WERI-Rb-1 (cell line): Measurements from ENCODE around the gene ATP2B3.

Source experiments
- DNase-seq: peaks from one replicate; pipeline ENCODE4 v3.0.0-alpha.2; 2020
- H3K27ac ChIP-seq: fragments of 250-450 bp; sonication (Bioruptor Pico); 2 replicates; pipeline ENCODE4 v1.5.1; 2020; ENCODE audit warnings: mild to moderate bottlenecking, moderate library complexity
- H3K27me3 ChIP-seq: fragments of 250-450 bp; sonication (Bioruptor Pico); 2 replicates; pipeline ENCODE4 v1.5.1; 2021; ENCODE audit warnings: mild to moderate bottlenecking, low read depth, moderate library complexity; ENCODE audit not compliant: insufficient read depth, severe bottlenecking
- H3K36me3 ChIP-seq: fragments of 250-450 bp; sonication (Bioruptor Pico); 2 replicates; pipeline ENCODE4 v1.5.1; 2020; ENCODE audit warnings: mild to moderate bottlenecking, moderate library complexity
- H3K4me3 ChIP-seq: 2 replicates; pipeline ENCODE4 v1.5.1; 2011; ENCODE audit warnings: low read depth, mild to moderate bottlenecking, control low read depth, low read length
- H3K9me3 ChIP-seq: fragments of 250-450 bp; sonication (Bioruptor Pico); 2 replicates; pipeline ENCODE4 v1.5.1; 2021; ENCODE audit warnings: mild to moderate bottlenecking, moderate library complexity; ENCODE audit not compliant: severe bottlenecking
- CTCF ChIP-seq: IDR thresholded peaks from 2 replicates; pipeline ENCODE4 v1.5.1; 2011; ENCODE audit warnings: low read depth, mild to moderate bottlenecking, control low read depth, inconsistent platforms, low read length

ATP2B3 gene

GRCh38 chrX:153626863-153627674 is 109.6 kb downstream of the ATP2B3 start:
- no peaks in the 10 kb centered on the region for H3K36me3 ChIP-seq
- H3K9me3 ChIP-seq: peaks cover 3% of the 10 kb centered on the region
- DNase-seq: no peak
- H3K4me3 ChIP-seq: no peak overlapping the region
- no peak overlapping the region for H3K27ac ChIP-seq
- no peak for TF ChIP-seq CTCF
- peaks cover 26% of the 10 kb centered on the region for H3K27me3 ChIP-seq

- no peak overlapping the region for H3K4me3 ChIP-seq
- H3K27me3 ChIP-seq: peaks cover 31% of the 10 kb centered on the region
- TF ChIP-seq CTCF: no peak
- DNase-seq: no peak
- H3K27ac ChIP-seq: no peak overlapping the region
- H3K9me3 ChIP-seq: peaks cover 3% of the 10 kb centered on the region
- no peaks in the 10 kb centered on the region for H3K36me3 ChIP-seq
These were observed 110.3 kb downstream of the ATP2B3 start for GRCh38 chrX:153627675-153628111.

- no peak for DNase-seq
- H3K27ac ChIP-seq: no peak overlapping the region
- H3K27me3 ChIP-seq: peaks cover 31% of the 10 kb centered on the region
- no peak overlapping the region for H3K4me3 ChIP-seq
- H3K9me3 ChIP-seq: peaks cover 3% of the 10 kb centered on the region
- TF ChIP-seq CTCF: no peak
- no peaks in the 10 kb centered on the region for H3K36me3 ChIP-seq
These were observed 110.7 kb downstream of the ATP2B3 start for GRCh38 chrX:153628129-153628528.

GRCh38 chrX:153628665-153629064 is 111.2 kb downstream of the ATP2B3 start:
- H3K27ac ChIP-seq: no peak overlapping the region
- no peaks in the 10 kb centered on the region for H3K36me3 ChIP-seq
- no peak overlapping the region for H3K4me3 ChIP-seq
- H3K27me3 ChIP-seq: peaks cover 28% of the 10 kb centered on the region
- TF ChIP-seq CTCF: no peak
- H3K9me3 ChIP-seq: peaks cover 3% of the 10 kb centered on the region
- DNase-seq: peak; percentile 8

GRCh38 chrX:153631346-153631745 is 113.9 kb downstream of the ATP2B3 start:
- H3K27me3 ChIP-seq: peaks cover 24% of the 10 kb centered on the region

More at GRCh38 chrX:153631346-153631745, 113.9 kb downstream of the ATP2B3 start:
- H3K4me3 ChIP-seq: no peak overlapping the region
- TF ChIP-seq CTCF: no peak
- DNase-seq: no peak
- no peak overlapping the region for H3K27ac ChIP-seq
- H3K9me3 ChIP-seq: peaks cover 3% of the 10 kb centered on the region
- no peaks in the 10 kb centered on the region for H3K36me3 ChIP-seq
